CD14-positive monocyte (primary cell): ENCODE measurements around the gene SEC24A. TPM values are rescaled to one million over a fixed set of nuclear protein-coding genes. Genes with fewer than 3 reads are reported as not detected.

Experiments
- DNase-seq, 3 donors: peaks; one replicate each; pipeline ENCODE4 v3.0.0-alpha.2; 2011 to 2022
- H2AFZ ChIP-seq: 2 replicates; pipeline ENCODE4 v1.6.0; 2012; ENCODE audit warnings: mild to moderate bottlenecking, low read depth, low read length, inconsistent platforms; ENCODE audit not compliant: insufficient read depth, poor library complexity, severe bottlenecking
- H3K27ac ChIP-seq, 2 donors: 1 replicate in 1 of 2; 2 replicates in 1 of 2; pipeline ENCODE4 v1.5.1; 2012 to 2013; ENCODE audit warnings: low read length in 2 of 2, control low read depth in 1 of 2, inconsistent platforms in 1 of 2, low read depth in 1 of 2, mild to moderate bottlenecking in 1 of 2
- H3K27me3 ChIP-seq, 2 donors: one replicate each; pipeline versions ENCODE4 v1.6.0 to v1.6.1; 2011 to 2013; ENCODE audit warnings: low read length in 2 of 2; ENCODE audit not compliant: control insufficient read depth in 2 of 2, insufficient read depth in 2 of 2
- H3K36me3 ChIP-seq, 2 donors: replicated peaks in 1 of 2; 1 replicate in 1 of 2; 2 replicates in 1 of 2; pipeline versions ENCODE4 v1.5.1 to v1.6.1; 2012 to 2013; ENCODE audit warnings: low read length in 2 of 2, control low read depth in 1 of 2, inconsistent platforms in 1 of 2, mild to moderate bottlenecking in 1 of 2; ENCODE audit not compliant: insufficient read depth in 2 of 2, control insufficient read depth in 1 of 2
- H3K4me1 ChIP-seq, 2 donors: 1 replicate in 1 of 2; 2 replicates in 1 of 2; pipeline versions ENCODE4 v1.5.1 to v1.6.1; 2012 to 2013; ENCODE audit warnings: low read length in 2 of 2, control low read depth in 1 of 2, inconsistent platforms in 1 of 2, mild to moderate bottlenecking in 1 of 2, moderate library complexity in 1 of 2; ENCODE audit not compliant: insufficient read depth in 2 of 2, control insufficient read depth in 1 of 2
- H3K4me2 ChIP-seq: replicated peaks from 2 replicates; pipeline ENCODE3; 2012; ENCODE audit warnings: low read length, moderate library complexity, mild to moderate bottlenecking; ENCODE audit not compliant: poor library complexity, severe bottlenecking; ENCODE audit errors: extremely low read depth
- H3K4me3 ChIP-seq, 3 experiments: fragments of 200-600 bp in 1 of 3; sonication (generic) in 1 of 3; replicated peaks in 1 of 3; 1 replicate in 2 of 3; 2 replicates in 1 of 3; pipeline ENCODE4 v1.5.1; 2011 to 2013; ENCODE audit warnings: low read length in 3 of 3, mild to moderate bottlenecking in 3 of 3, control low read depth in 2 of 3, low read depth in 2 of 3, inconsistent platforms in 1 of 3, moderate library complexity in 1 of 3
- H3K79me2 ChIP-seq: 2 replicates; pipeline ENCODE4 v1.6.0; 2012; ENCODE audit warnings: mild to moderate bottlenecking, control low read depth, inconsistent platforms, low read length, moderate library complexity; ENCODE audit not compliant: insufficient read depth
- H3K9ac ChIP-seq: 2 replicates; pipeline ENCODE4 v1.6.0; 2017; ENCODE audit warnings: low read length, mild to moderate bottlenecking; ENCODE audit not compliant: insufficient read depth, poor library complexity, severe bottlenecking
- H3K9me3 ChIP-seq, 2 donors: replicated peaks in 1 of 2; 1 replicate in 1 of 2; 2 replicates in 1 of 2; pipeline versions ENCODE4 v1.5.1 to v1.6.1; 2012 to 2013; ENCODE audit warnings: low read length in 2 of 2, control low read depth in 1 of 2; ENCODE audit not compliant: control insufficient read depth in 1 of 2, insufficient read depth in 1 of 2
- H4K20me1 ChIP-seq: 2 replicates; pipeline ENCODE4 v1.6.0; 2012; ENCODE audit warnings: mild to moderate bottlenecking, low read length, control low read depth, moderate library complexity; ENCODE audit not compliant: insufficient read depth
- H3K27ac Mint-ChIP-seq, 7 donors: one replicate each; pipeline ENCODE4 v1.8.0; 2020; ENCODE audit warnings: mild to moderate bottlenecking in 7 of 7, mixed read lengths in 7 of 7, moderate library complexity in 6 of 7, inconsistent platforms in 2 of 7
- H3K27me3 Mint-ChIP-seq, 3 donors: one replicate each; pipeline ENCODE4 v1.8.0; 2021 to 2022; ENCODE audit warnings: low read depth in 3 of 3, mild to moderate bottlenecking in 3 of 3, mixed read lengths in 3 of 3, moderate library complexity in 3 of 3, inconsistent platforms in 1 of 3
- H3K36me3 Mint-ChIP-seq, 2 donors: one replicate each; pipeline ENCODE4 v1.8.0; 2020; ENCODE audit warnings: mixed read lengths in 2 of 2, inconsistent platforms in 1 of 2, mild to moderate bottlenecking in 1 of 2
- H3K4me1 Mint-ChIP-seq: one replicate; pipeline ENCODE4 v1.8.0; 2020; ENCODE audit warnings: mild to moderate bottlenecking, mixed read lengths
- H3K4me3 Mint-ChIP-seq, 2 donors: one replicate each; pipeline ENCODE4 v1.8.0; 2020; ENCODE audit warnings: mild to moderate bottlenecking in 2 of 2, mixed read lengths in 2 of 2, moderate library complexity in 1 of 2
- H3K9me3 Mint-ChIP-seq, 7 donors: one replicate each; pipeline ENCODE4 v1.8.0; 2020 to 2022; ENCODE audit warnings: mixed read lengths in 7 of 7, mild to moderate bottlenecking in 6 of 7, moderate library complexity in 6 of 7, inconsistent platforms in 2 of 7
- WGBS: methylation state at CpG from one replicate; pipeline ENCODE4 v1.1.5; 2013; ENCODE audit warnings: missing lambda C conversion rate; ENCODE audit not compliant: insufficient coverage; 5-methylcytosine and 5-hydroxymethylcytosine counted together
- intact Hi-C, 2 donors: fragments of 100-400 bp; cut with micrococcal nuclease; formaldehyde crosslinking; loops; one replicate each; pipeline versions ENCODE4 v1.15.0 to v1.15.1; 2023
- polyA plus RNA-seq, 3 donors: library from polyadenylated mRNA; depleted of rRNA in 1 of 3; unstranded in 2 of 3; stranded (reverse) in 1 of 3; fragments of 300-500 nt in 2 of 3; fragments of >200 nt in 1 of 3; fragmentation: Illumina TruSeq in 2 of 3; gene quantifications; 1 replicate in 2 of 3; 2 replicates in 1 of 3; pipeline ENCODE4 v1.2.3, GENCODE V29; 2012 to 2021
- TF ChIP-seq, protein P1 (sequence below): fragments of 200-600 bp; IDR thresholded peaks from one replicate; pipeline ENCODE4 v1.8.0; 2022; ENCODE audit warnings: antibody characterized with exemption, mild to moderate bottlenecking

SEC24A gene
- polyA plus RNA-seq, 3 donors, result 4.9 to 8.5 (median 7.7) TPM

DNA sequence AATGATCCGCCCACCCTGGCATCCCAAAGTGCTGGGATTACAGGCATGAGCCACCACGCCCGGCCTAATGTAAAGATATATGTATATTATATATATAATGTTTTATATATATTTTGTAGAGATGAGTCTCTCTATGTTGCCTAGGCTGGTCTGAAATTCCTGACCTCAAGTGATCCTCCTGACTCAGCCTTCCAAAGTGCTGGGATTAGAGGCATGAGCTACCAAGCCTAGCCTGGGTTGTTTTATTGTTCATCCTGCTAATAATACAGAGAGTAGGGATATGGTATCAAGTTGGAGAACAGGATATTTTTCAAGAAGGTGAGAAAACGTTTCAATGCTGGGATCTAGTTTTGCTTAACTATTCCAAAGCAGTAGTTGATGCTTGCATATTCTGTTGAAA lies 2.9 kb downstream of the SEC24A start:
- H3K79me2 ChIP-seq, result peaks cover 84% of the 10 kb centered on the region
- H4K20me1 ChIP-seq, result peaks cover 31% of the 10 kb centered on the region
- DNase-seq, result no peak
- peaks cover 0 to 2% (median 2%) of the 10 kb centered on the region in 3 donors for H3K27me3 Mint-ChIP-seq
- H3K4me1 ChIP-seq, result peaks cover 16 to 31% of the 10 kb centered on the region in 2 donors
- no CpG with 5 or more reads among the region's 4 CpGs for WGBS
- H3K27me3 ChIP-seq, result no peaks in the 10 kb centered on the region
- intact Hi-C loops, result loop anchor here in 1 of 2 donors (10.0 kb wide), 1 partner anchor 83 kb away; the partner anchor contains the start of gene CAMLG
- H2AFZ ChIP-seq, result no peak overlapping the region
- peak overlapping the region in 1 of 2 donors; percentile 10 for H3K4me3 Mint-ChIP-seq
- H3K27ac Mint-ChIP-seq, result peak overlapping the region in 3 of 7 donors; percentile 12 to 69 (median 41)
- TF ChIP-seq, protein P1, sequence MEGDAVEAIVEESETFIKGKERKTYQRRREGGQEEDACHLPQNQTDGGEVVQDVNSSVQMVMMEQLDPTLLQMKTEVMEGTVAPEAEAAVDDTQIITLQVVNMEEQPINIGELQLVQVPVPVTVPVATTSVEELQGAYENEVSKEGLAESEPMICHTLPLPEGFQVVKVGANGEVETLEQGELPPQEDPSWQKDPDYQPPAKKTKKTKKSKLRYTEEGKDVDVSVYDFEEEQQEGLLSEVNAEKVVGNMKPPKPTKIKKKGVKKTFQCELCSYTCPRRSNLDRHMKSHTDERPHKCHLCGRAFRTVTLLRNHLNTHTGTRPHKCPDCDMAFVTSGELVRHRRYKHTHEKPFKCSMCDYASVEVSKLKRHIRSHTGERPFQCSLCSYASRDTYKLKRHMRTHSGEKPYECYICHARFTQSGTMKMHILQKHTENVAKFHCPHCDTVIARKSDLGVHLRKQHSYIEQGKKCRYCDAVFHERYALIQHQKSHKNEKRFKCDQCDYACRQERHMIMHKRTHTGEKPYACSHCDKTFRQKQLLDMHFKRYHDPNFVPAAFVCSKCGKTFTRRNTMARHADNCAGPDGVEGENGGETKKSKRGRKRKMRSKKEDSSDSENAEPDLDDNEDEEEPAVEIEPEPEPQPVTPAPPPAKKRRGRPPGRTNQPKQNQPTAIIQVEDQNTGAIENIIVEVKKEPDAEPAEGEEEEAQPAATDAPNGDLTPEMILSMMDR, result no peak
- no peak overlapping the region for H3K4me2 ChIP-seq
- H3K4me3 ChIP-seq, result no peak overlapping the region
- H3K9me3 ChIP-seq, result no peaks in the 10 kb centered on the region
- H3K36me3 Mint-ChIP-seq, result peaks cover 10 to 22% of the 10 kb centered on the region in 2 donors
- H3K36me3 ChIP-seq, result peaks cover 0 to 10% of the 10 kb centered on the region in 2 donors
- H3K27ac ChIP-seq, result no peak overlapping the region
- no peaks in the 10 kb centered on the region for H3K9me3 Mint-ChIP-seq
- H3K9ac ChIP-seq, result no peak overlapping the region
- H3K4me1 Mint-ChIP-seq, result peaks cover 29% of the 10 kb centered on the region

GRCh38 chr5:134656690-134657089 lies 8.1 kb downstream of the SEC24A start:
- TF ChIP-seq, protein P1, result no peak
- no peak overlapping the region for H3K4me3 Mint-ChIP-seq

More at GRCh38 chr5:134656690-134657089, 8.1 kb downstream of the SEC24A start:
- Mint-ChIP-seq H3K9me3 (no peaks in the 10 kb centered on the region), H3K27me3 (peaks cover 0 to 2% (median 0%) of the 10 kb centered on the region in 3 donors), H3K4me1 (no peaks in the 10 kb centered on the region), H3K36me3 (peaks cover 14 to 40% of the 10 kb centered on the region in 2 donors), H3K27ac (peak overlapping the region in 2 of 7 donors; percentile 0 to 45)
- Histone ChIP-seq H3K4me2 (no peak overlapping the region), H3K4me1 (no peaks in the 10 kb centered on the region), H3K9ac (no peak overlapping the region), H3K9me3 (no peaks in the 10 kb centered on the region), H3K79me2 (peaks cover 94% of the 10 kb centered on the region), H2AFZ (no peak overlapping the region), H3K36me3 (peaks cover 11 to 23% of the 10 kb centered on the region in 2 donors), H3K27ac (no peak overlapping the region), H3K27me3 (no peaks in the 10 kb centered on the region), H4K20me1 (peaks cover 76% of the 10 kb centered on the region), H3K4me3 (no peak overlapping the region)
- intact Hi-C loops, result loop anchor here in 1 of 2 donors (10.0 kb wide), 1 partner anchor 78 kb away; the partner anchor contains the start of gene CAMLG
- DNase-seq, result no peak
- no CpG with 5 or more reads among the region's 8 CpGs for WGBS
